ENCODE results near the gene CNTNAP2.

Gene CNTNAP2

GRCh38 chr7:146094356-146094755, 22.2 kb upstream of the CNTNAP2 start:
- Histone ChIP-seq H2AFZ (ENCODE audit: low read depth, low read length) (no peak overlapping the region), H3K9me3 (ENCODE audit: insufficient read depth, low read length, severe bottlenecking) (no peaks in the 10 kb centered on the region), H4K20me1 (ENCODE audit: insufficient read depth, low read length) (no peaks in the 10 kb centered on the region), H3K79me2 (ENCODE audit: insufficient read depth, low read length) (no peaks in the 10 kb centered on the region), H3K4me2 (ENCODE audit: insufficient read depth, low read length) (no peak overlapping the region), H3K27ac (ENCODE audit: low read length) (no peak overlapping the region), H3K36me3 (ENCODE audit: insufficient read depth, low read length) (no peaks in the 10 kb centered on the region), H3K27me3 (ENCODE audit: insufficient read depth, low read length, poor library complexity) (no peaks in the 10 kb centered on the region), H3K4me3 (ENCODE audit: low read depth in 1 of 2, low read length in 2 of 2) (no peak overlapping the region), H3K9ac (ENCODE audit: low read depth, low read length) (no peak overlapping the region), H3K4me1 (ENCODE audit: insufficient read depth, low read length) (no peaks in the 10 kb centered on the region)
- ATAC-seq (ENCODE audit: insufficient read depth, low read depth): no peak
- DNase-seq: no peak
- no peak for TF ChIP-seq EZH2 (IDR thresholded peaks at IDR 0.05; ENCODE audit: borderline replicate concordance, low read depth, low read length, severe bottlenecking)
- no peak for TF ChIP-seq CTCF (IDR thresholded peaks at IDR 0.05; ENCODE audit: borderline replicate concordance, extremely low read depth, low read length, poor library complexity, severe bottlenecking)

- ATAC-seq (ENCODE audit: insufficient read depth, low read depth): no peak
- Histone ChIP-seq H3K9me3 (ENCODE audit: insufficient read depth, low read length, severe bottlenecking) (no peaks in the 10 kb centered on the region), H4K20me1 (ENCODE audit: insufficient read depth, low read length) (no peaks in the 10 kb centered on the region), H3K27ac (ENCODE audit: low read length) (no peak overlapping the region), H3K36me3 (ENCODE audit: insufficient read depth, low read length) (no peaks in the 10 kb centered on the region), H3K4me1 (ENCODE audit: insufficient read depth, low read length) (no peaks in the 10 kb centered on the region), H2AFZ (ENCODE audit: low read depth, low read length) (no peak overlapping the region), H3K4me3 (ENCODE audit: low read depth in 1 of 2, low read length in 2 of 2) (no peak overlapping the region), H3K27me3 (ENCODE audit: insufficient read depth, low read length, poor library complexity) (no peaks in the 10 kb centered on the region), H3K79me2 (ENCODE audit: insufficient read depth, low read length) (no peaks in the 10 kb centered on the region), H3K9ac (ENCODE audit: low read depth, low read length) (no peak overlapping the region), H3K4me2 (ENCODE audit: insufficient read depth, low read length) (no peak overlapping the region)
- TF ChIP-seq CTCF (IDR thresholded peaks at IDR 0.05; ENCODE audit: borderline replicate concordance, extremely low read depth, low read length, poor library complexity, severe bottlenecking) (no peak), EZH2 (IDR thresholded peaks at IDR 0.05; ENCODE audit: borderline replicate concordance, low read depth, low read length, severe bottlenecking) (no peak)
- no peak for DNase-seq
Measured at GRCh38 chr7:146096994-146097393, 19.6 kb upstream of the CNTNAP2 start.

- no peak overlapping the region for H3K27ac ChIP-seq (ENCODE audit: low read length)
- TF ChIP-seq CTCF (IDR thresholded peaks at IDR 0.05; ENCODE audit: borderline replicate concordance, extremely low read depth, low read length, poor library complexity, severe bottlenecking) (no peak), EZH2 (IDR thresholded peaks at IDR 0.05; ENCODE audit: borderline replicate concordance, low read depth, low read length, severe bottlenecking) (no peak)
- H3K4me3 ChIP-seq (ENCODE audit: low read depth in 1 of 2, low read length in 2 of 2): no peak overlapping the region
- H4K20me1 ChIP-seq (ENCODE audit: insufficient read depth, low read length): no peaks in the 10 kb centered on the region
- no peak overlapping the region for H2AFZ ChIP-seq (ENCODE audit: low read depth, low read length)
- no peaks in the 10 kb centered on the region for H3K9me3 ChIP-seq (ENCODE audit: insufficient read depth, low read length, severe bottlenecking)
- no peak for DNase-seq
- no peaks in the 10 kb centered on the region for H3K4me1 ChIP-seq (ENCODE audit: insufficient read depth, low read length)
- H3K79me2 ChIP-seq (ENCODE audit: insufficient read depth, low read length): no peaks in the 10 kb centered on the region
- no peaks in the 10 kb centered on the region for H3K36me3 ChIP-seq (ENCODE audit: insufficient read depth, low read length)
- no peak for ATAC-seq (ENCODE audit: insufficient read depth, low read depth)
- H3K4me2 ChIP-seq (ENCODE audit: insufficient read depth, low read length): no peak overlapping the region
- H3K9ac ChIP-seq (ENCODE audit: low read depth, low read length): no peak overlapping the region
- no peaks in the 10 kb centered on the region for H3K27me3 ChIP-seq (ENCODE audit: insufficient read depth, low read length, poor library complexity)
Measured at GRCh38 chr7:146106319-146106718, 10.3 kb upstream of the CNTNAP2 start.

- TF ChIP-seq EZH2 (IDR thresholded peaks at IDR 0.05; ENCODE audit: borderline replicate concordance, low read depth, low read length, severe bottlenecking) (no peak), CTCF (IDR thresholded peaks at IDR 0.05; ENCODE audit: borderline replicate concordance, extremely low read depth, low read length, poor library complexity, severe bottlenecking) (no peak)
- no peak overlapping the region for H3K4me3 ChIP-seq (ENCODE audit: low read depth in 1 of 2, low read length in 2 of 2)
- no peaks in the 10 kb centered on the region for H3K4me1 ChIP-seq (ENCODE audit: insufficient read depth, low read length)
Measured at GRCh38 chr7:146112755-146113154, 3.8 kb upstream of the CNTNAP2 start.

More at GRCh38 chr7:146112755-146113154, 3.8 kb upstream of the CNTNAP2 start:
- Histone ChIP-seq H3K9me3 (ENCODE audit: insufficient read depth, low read length, severe bottlenecking) (no peaks in the 10 kb centered on the region), H3K27ac (ENCODE audit: low read length) (no peak overlapping the region), H3K9ac (ENCODE audit: low read depth, low read length) (no peak overlapping the region), H3K79me2 (ENCODE audit: insufficient read depth, low read length) (no peaks in the 10 kb centered on the region), H4K20me1 (ENCODE audit: insufficient read depth, low read length) (no peaks in the 10 kb centered on the region), H3K4me2 (ENCODE audit: insufficient read depth, low read length) (no peak overlapping the region), H3K36me3 (ENCODE audit: insufficient read depth, low read length) (no peaks in the 10 kb centered on the region), H2AFZ (ENCODE audit: low read depth, low read length) (no peak overlapping the region), H3K27me3 (ENCODE audit: insufficient read depth, low read length, poor library complexity) (no peaks in the 10 kb centered on the region)
- ATAC-seq (ENCODE audit: insufficient read depth, low read depth): no peak
- DNase-seq: no peak
